Measurements from ENCODE around the gene COQ6.

GRCh38 chr14:73977896-73978295, 27.8 kb downstream of the COQ6 start:
- TF ChIP-seq POLR2A (IDR thresholded peaks at IDR 0.05) (no peak), CTCF (IDR thresholded peaks at IDR 0.05) (no peak), POLR2AphosphoS5 (IDR thresholded peaks at IDR 0.05; ENCODE audit: insufficient read depth in 1 of 2, low read depth in 1 of 2) (no peak)

All from vagina (tissue), 2 donors.